Ovary (tissue), 3 donors: Measurements from ENCODE around the gene PSMG4.

ENCODE experiments used
- CTCF ChIP-seq, 3 donors: fragments of 450-650 bp in 2 of 3; fragments of 200-600 bp in 1 of 3; IDR thresholded peaks; one replicate each; pipeline versions ENCODE4 v1.5.1 to v1.8.0; 2016 to 2022; ENCODE audit warnings: antibody characterized with exemption in 3 of 3, mild to moderate bottlenecking in 1 of 3
- POLR2A ChIP-seq: fragments of 450-650 bp; IDR thresholded peaks from one replicate; pipeline ENCODE4 v1.6.1; 2017; ENCODE audit warnings: antibody characterized with exemption, mild to moderate bottlenecking, moderate library complexity
- donor health status: DM: no; HTN: no; CAD: no.

- TF ChIP-seq CTCF (IDR thresholded peaks at IDR 0.05), result no peak
- TF ChIP-seq POLR2A, result no peak
Measured at GRCh38 chr6:3296078-3296477, 37.3 kb downstream of the PSMG4 start.
